C1 segment of cervical spinal cord (tissue), 14 donors: ENCODE results near the gene RACK1.

Source experiments
- DNase-seq, 14 donors: peaks; one replicate each; lab custom pipeline; 2025; lab: John Stamatoyannopoulos, UW

RACK1 gene

GRCh38 chr5:181233801-181234454, 9.8 kb downstream of the RACK1 start:
- no peak for DNase-seq

- no peak for DNase-seq
Observed at GRCh38 chr5:181233088-181233800, 10.5 kb downstream of the RACK1 start.

DNA sequence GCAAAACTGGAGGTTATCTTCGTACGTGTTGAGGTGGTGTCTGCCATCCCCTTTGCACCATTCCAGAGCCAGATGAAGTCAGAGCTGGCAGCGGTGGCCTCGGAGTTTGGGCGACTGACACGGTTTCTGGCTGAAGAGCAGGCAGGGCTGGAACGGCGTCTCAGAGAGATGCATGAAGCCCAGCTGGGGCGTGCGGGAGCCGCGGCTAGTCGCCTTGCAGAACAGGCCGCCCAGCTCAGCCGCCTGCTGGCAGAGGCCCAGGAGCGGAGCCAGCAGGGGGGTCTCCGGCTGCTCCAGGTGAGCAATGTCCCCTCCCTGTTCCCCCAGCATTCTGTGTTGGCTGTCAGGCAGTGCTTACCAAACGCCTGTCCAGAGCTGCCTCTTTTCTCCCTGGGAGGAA, 11.1 kb downstream of the RACK1 start:
- no peak for DNase-seq

GRCh38 chr5:181231432-181231831, 12.3 kb downstream of the RACK1 start:
- no peak for DNase-seq

GRCh38 chr5:181230551-181230950, 13.2 kb downstream of the RACK1 start:
- no peak for DNase-seq

DNA sequence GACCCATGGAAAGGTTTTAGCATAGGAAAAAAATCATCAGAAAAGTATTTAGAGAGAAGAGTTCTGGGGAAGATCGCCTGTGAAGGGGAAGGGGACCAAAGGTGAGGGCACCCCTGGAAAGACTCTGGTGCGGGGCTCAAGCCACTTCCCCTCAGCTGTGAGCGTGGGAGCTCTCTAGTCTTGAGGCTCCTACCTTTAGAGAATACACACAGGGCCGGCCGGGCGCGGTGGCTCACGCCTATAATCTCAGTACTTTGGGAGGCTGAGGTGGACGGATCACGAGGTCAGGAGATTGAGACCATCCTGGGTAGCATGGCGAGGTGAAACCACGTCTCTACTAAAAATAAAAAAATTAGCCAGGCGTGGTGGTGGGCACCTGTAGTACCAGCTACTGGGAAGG, 13.7 kb downstream of the RACK1 start:
- DNase-seq: no peak

GRCh38 chr5:181224390-181225229, 19.1 kb downstream of the RACK1 start:
- DNase-seq: no peak

GRCh38 chr5:181223729-181224389, 19.8 kb downstream of the RACK1 start:
- DNase-seq: no peak

DNA sequence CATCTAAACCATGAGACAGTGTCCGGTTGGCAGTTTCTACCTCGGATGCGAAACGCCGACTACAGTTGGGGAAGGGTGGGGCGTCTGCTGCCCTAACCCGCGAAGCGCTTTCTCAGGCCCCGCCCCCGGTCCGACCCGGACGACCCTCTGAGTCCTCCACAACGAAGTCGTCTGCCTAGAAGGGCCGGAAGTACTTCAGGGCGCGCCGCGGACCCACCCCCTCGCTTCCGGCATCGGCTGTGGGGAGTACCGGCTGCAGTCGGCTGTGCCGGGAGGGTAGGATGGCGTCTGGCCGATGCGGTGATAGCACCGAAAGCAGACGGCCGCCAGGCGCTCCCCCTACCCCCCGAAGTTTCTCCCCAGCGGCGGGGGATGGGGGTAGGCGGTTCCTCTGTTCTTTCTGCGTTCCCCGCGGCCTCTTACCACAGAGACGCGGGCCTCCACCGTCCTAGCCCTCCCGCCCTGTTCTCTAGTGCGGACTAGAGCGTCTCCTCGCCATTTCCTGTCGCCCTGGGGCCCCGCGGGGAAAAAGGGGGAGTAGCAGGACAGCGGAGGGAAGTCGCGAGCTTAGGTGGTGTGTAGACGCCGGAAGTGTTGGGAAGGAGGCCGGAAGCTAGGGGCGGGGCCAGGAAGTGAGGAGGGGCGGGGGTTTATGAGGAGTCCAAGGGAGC, 20.5 kb downstream of the RACK1 start, which contains the start of gene TRIM41:
Gene TRIM41, plus strand, starts transcription at position 224 of the 671 bp plus-strand sequence. CDS start 719 bp downstream, outside the sequence.
- no peak for DNase-seq

DNA sequence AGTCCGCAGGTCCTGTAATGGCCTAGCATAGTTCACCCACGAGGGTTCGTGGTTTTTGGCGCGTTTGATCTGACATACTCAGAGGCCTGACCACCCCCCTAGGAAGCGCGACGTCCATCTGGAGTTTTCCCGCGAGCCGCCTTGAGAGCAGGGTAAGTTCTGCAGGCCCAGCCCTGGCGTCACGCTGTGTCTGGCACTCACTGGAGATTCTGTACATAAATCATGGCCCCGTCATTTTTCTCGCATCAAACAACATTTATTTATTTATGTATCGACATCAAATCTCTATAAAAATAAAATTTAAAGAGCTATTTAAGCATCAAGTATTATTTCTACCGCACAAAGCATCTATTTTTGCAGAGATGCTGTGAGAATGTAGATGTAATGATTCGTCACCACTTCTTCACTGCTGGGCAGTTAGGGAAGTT, 21.1 kb downstream of the RACK1 start:
- no peak for DNase-seq

- DNase-seq: no peak
Observed at GRCh38 chr5:181221792-181222629, 21.7 kb downstream of the RACK1 start.

DNA sequence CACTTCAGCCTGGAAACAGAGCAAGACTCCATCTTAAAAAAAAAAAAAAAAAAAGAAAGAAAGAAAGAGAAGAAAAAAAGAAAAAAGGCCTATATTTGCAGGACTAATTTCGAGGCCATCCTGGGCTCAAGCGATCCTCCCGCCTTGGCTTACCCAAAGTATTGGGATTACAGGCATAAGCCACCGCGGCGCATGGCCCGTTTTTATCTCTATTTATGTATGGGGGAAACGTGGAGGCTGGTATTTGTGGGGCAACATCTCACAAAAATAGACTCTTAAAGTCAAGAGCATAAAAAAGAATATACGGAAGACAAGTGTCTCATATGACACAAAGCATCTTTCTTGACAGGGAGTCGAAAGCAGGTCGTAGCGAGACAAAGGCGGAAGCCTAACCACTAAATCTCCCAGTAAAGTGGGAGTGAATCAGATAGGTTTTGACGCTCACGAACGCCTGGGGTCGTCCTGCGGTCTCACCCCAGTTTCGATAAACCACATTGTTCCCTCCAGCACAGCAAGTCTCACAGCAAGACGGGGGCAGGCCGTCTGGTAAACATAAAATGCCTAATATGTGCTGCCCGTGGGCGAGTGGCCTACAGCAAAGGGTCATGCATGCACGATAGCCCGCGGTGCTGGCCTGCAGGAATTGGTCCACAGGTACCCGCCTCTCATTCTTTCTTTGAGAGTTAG, 22.5 kb downstream of the RACK1 start:
- no peak for DNase-seq

DNA sequence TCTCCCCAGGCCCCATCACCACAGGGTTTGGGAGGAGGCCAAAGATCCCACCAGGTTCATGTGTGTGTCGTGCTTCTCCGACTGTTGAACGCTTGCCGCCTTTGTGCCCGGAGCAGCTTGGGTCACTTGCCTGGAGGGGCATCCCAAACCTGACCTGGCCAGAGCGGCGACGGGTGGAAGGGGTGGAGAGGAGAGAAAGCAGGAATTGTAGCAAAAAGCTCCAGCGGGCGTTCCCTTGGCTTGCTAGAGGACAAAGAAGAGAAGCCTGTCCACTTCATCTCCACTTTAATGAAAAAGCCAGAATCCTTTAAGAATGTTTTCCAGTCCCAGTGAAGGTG, 23.6 kb downstream of the RACK1 start:
- DNase-seq: no peak

GRCh38 chr5:181219262-181220177, 24.2 kb downstream of the RACK1 start:
- no peak for DNase-seq

GRCh38 chr5:181218795-181219124, 24.9 kb downstream of the RACK1 start:
- no peak for DNase-seq

- DNase-seq: no peak
Observed at GRCh38 chr5:181217803-181218062, 26.0 kb downstream of the RACK1 start.

DNA sequence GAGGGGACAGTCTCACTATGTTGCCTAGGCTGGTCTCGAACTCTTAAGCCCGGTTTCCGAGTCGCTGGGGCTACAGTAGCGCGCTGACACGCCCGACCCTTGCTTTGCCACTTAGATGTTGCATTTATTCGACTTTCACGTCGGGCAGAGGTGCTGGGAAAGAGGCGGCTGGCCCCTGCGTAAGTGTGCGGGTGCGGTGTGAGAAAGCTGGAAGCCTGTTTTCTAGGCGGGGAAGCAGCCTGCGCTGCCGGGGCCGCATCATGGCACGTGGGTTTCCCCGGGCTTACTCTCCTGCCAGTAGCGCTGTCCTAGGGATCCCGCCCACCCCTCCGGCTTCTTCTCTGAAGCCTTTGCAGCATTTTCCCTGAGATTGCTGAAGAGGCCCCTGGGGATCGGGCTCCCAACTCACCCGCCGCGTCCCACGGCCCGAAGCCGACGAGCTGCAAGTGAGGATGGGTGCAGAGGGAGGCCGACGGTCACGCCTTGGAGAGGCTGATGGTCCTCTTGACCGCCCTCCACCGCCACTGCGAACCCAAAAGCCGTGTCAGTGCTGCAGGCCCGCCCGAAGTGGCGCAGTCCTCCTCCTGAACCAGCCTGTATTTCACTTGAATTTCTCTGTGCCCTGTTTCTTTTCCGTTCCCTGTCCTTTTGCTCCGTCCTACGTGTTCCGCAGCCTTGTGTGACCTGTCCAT, 26.4 kb downstream of the RACK1 start:
- DNase-seq: no peak
